K562 (cell line): Measurements from ENCODE around the gene CASKIN2. TPM values are rescaled to one million over a fixed set of nuclear protein-coding genes. Genes with fewer than 3 reads are reported as not detected.

Experiments used
- ATAC-seq: fragments of 200-7000 bp; cut with Tn5 transposase; 3 replicates; pipeline ENCODE4 v1.9.1; 2020; ENCODE audit warnings: moderate library complexity
- BruUV-seq: library from RNA; stranded (reverse); fragments of 400-500 nt; replicated peaks from 2 replicates; lab custom pipeline; 2021; lab: Mats Ljungman, UMichigan
- CTCF ChIA-PET: fragments of 300-600 bp; formaldehyde crosslinking; extraction: SDS; loops from one replicate; lab custom pipeline; 2021; ENCODE audit warnings: low intra/inter-chr PET ratio; lab: Yijun Ruan, JAX
- POLR2A ChIA-PET: fragments of 300-600, 350-650 bp; sonication (Branson Sonifier 250); formaldehyde crosslinking; extraction: SDS; loops from one replicate; lab custom pipeline; 2021; ENCODE audit warnings: antibody characterized with exemption, inconsistent platforms; lab: Yijun Ruan, JAX
- DNase-seq, 4 experiments: peaks; one replicate each; pipeline versions ENCODE4 v3.0.0 to v3.0.0-alpha.2; 2011 to 2018; ENCODE audit warnings: low spot score in 3 of 4, mixed read lengths in 3 of 4; ENCODE audit errors: extremely low read depth in 1 of 4
- FAIRE-seq: peaks from 2 replicates; lab custom pipeline; 2011; peaks lifted over from hg19 to GRCh38; lab: Jason Lieb, UNC
- H2AFZ ChIP-seq: 2 replicates; pipeline ENCODE4 v1.6.0; 2011; ENCODE audit warnings: low read depth, low read length, control low read depth, inconsistent platforms
- H3K27ac ChIP-seq: fragments of 200-600 bp; 3 replicates; pipeline ENCODE4 v1.8.0; 2011; ENCODE audit warnings: low read depth, mild to moderate bottlenecking, control low read depth, inconsistent platforms, low read length, moderate library complexity, mixed read lengths; ENCODE audit errors: extremely low read depth
- H3K27me3 ChIP-seq, 2 experiments: fragments of 300-600 bp in 1 of 2; 2 replicates in 1 of 2; 3 replicates in 1 of 2; pipeline versions ENCODE4 v1.6.0 to v1.8.0; 2011; ENCODE audit warnings: inconsistent platforms in 2 of 2, low read length in 2 of 2, mild to moderate bottlenecking in 1 of 2, mixed read lengths in 1 of 2, moderate library complexity in 1 of 2; ENCODE audit not compliant: control insufficient read depth in 2 of 2, insufficient read depth in 2 of 2
- H3K36me3 ChIP-seq: fragments of 300-600 bp; 3 replicates; pipeline ENCODE4 v1.8.0; 2011; ENCODE audit warnings: mild to moderate bottlenecking, low read length, inconsistent platforms; ENCODE audit not compliant: control insufficient read depth, insufficient read depth
- H3K4me1 ChIP-seq, 2 experiments: fragments of 200-600 bp in 1 of 2; replicated peaks in 1 of 2; 2 replicates in 1 of 2; 3 replicates in 1 of 2; pipeline versions ENCODE4 v1.5.1 to v1.8.0; 2011; ENCODE audit warnings: inconsistent platforms in 2 of 2, low read length in 2 of 2, mild to moderate bottlenecking in 1 of 2, mixed read lengths in 1 of 2, moderate library complexity in 1 of 2; ENCODE audit not compliant: control insufficient read depth in 2 of 2, insufficient read depth in 2 of 2
- H3K4me2 ChIP-seq: 2 replicates; pipeline ENCODE4 v1.6.1; 2011; ENCODE audit warnings: low read length, control low read depth, inconsistent platforms, mixed read lengths; ENCODE audit not compliant: insufficient read depth
- H3K4me3 ChIP-seq: fragments of 200-600 bp; sonication (generic), shearing (Covaris generic); 2 replicates; pipeline ENCODE4 v1.5.1; 2016; ENCODE audit warnings: control low read depth, inconsistent platforms
- H3K79me2 ChIP-seq: fragments of 200-600 bp; 3 replicates; pipeline ENCODE4 v1.8.0; 2011; ENCODE audit warnings: low read length, inconsistent platforms; ENCODE audit not compliant: control insufficient read depth, insufficient read depth
- H3K9ac ChIP-seq, 2 experiments: 2 replicates each; pipeline versions ENCODE4 v1.6.0 to v1.6.1; 2011; ENCODE audit warnings: low read depth in 2 of 2, low read length in 2 of 2, control low read depth in 1 of 2, inconsistent platforms in 1 of 2, mild to moderate bottlenecking in 1 of 2, mixed read lengths in 1 of 2; ENCODE audit not compliant: insufficient read depth in 1 of 2
- H3K9me1 ChIP-seq: one replicate; pipeline ENCODE4 v1.6.0; 2011; ENCODE audit warnings: inconsistent platforms, mild to moderate bottlenecking, low read length, moderate library complexity; ENCODE audit not compliant: control insufficient read depth, insufficient read depth
- H3K9me3 ChIP-seq: replicated peaks from 2 replicates; pipeline ENCODE4 v1.5.1; 2011; ENCODE audit warnings: low read depth, low read length, inconsistent platforms; ENCODE audit not compliant: control insufficient read depth, insufficient read depth
- H4K20me1 ChIP-seq: replicated peaks from 2 replicates; pipeline ENCODE4 v1.6.1; 2011; ENCODE audit warnings: low read length, inconsistent platforms, mixed read lengths; ENCODE audit not compliant: control insufficient read depth, insufficient read depth
- DDX20 ChIP-seq: fragments of 450-650 bp; IDR thresholded peaks from 2 replicates; pipeline ENCODE4 v1.6.1; 2016; ENCODE audit warnings: missing genetic modification characterization, low read depth, mild to moderate bottlenecking, missing compliant biosample characterization, moderate library complexity
- HDGF ChIP-seq: fragments of 450-650 bp; IDR thresholded peaks from 2 replicates; pipeline ENCODE4 v1.6.1; 2016
- NFXL1 ChIP-seq: fragments of 450-650 bp; formaldehyde crosslinking; IDR thresholded peaks from 2 replicates; pipeline ENCODE4 v1.4.0; 2021; ENCODE audit warnings: mild to moderate bottlenecking
- PRMT5 ChIP-seq: sonication (generic); formaldehyde crosslinking; IDR thresholded peaks from 2 replicates; pipeline ENCODE4 v1.5.0; 2020; ENCODE audit warnings: missing genetic modification reagents
- RBBP5 ChIP-seq: fragments of 200-600 bp; sonication (generic); IDR thresholded peaks from 2 replicates; pipeline ENCODE4 v1.6.1; 2012; ENCODE audit warnings: borderline replicate concordance, mild to moderate bottlenecking, low read length, control low read depth, inconsistent platforms; ENCODE audit not compliant: insufficient read depth, poor library complexity, severe bottlenecking
- RFX5 ChIP-seq: IDR thresholded peaks from 2 replicates; pipeline ENCODE4 v1.6.1; 2011; ENCODE audit warnings: low read depth, mild to moderate bottlenecking, improper control_type of control experiment, low read length
- U2AF1 ChIP-seq: fragments of 200-400 bp; formaldehyde crosslinking; optimal IDR thresholded peaks from 2 replicates; pipeline ENCODE3; 2017; ENCODE audit warnings: mild to moderate bottlenecking, low read depth, low read length, moderate library complexity
- ZFP1 ChIP-seq: fragments of 450-650 bp; formaldehyde crosslinking; IDR thresholded peaks from 2 replicates; pipeline ENCODE4 v1.4.0; 2020; ENCODE audit warnings: mild to moderate bottlenecking, mixed read lengths
- ZKSCAN8 ChIP-seq: fragments of 200-800 bp; sonication (Bioruptor generic); IDR thresholded peaks from 2 replicates; pipeline ENCODE4 v1.6.1; 2016; ENCODE audit warnings: missing genetic modification characterization, missing compliant biosample characterization
- ZNF695 ChIP-seq: fragments of 450-650 bp; formaldehyde crosslinking; IDR thresholded peaks from 2 replicates; pipeline ENCODE4 v1.4.0; 2020; ENCODE audit warnings: mild to moderate bottlenecking, moderate library complexity
- WGBS: fragments of 100-300 bp; shearing (Covaris generic); methylation state at CpG from one replicate; pipeline ENCODE4 v1.1.6; 2016; ENCODE audit warnings: low coverage, mixed read lengths; ENCODE audit not compliant: insufficient coverage; ENCODE audit errors: missing lambda C conversion rate; 5-methylcytosine and 5-hydroxymethylcytosine counted together
- in situ Hi-C: fragments of 300-500 bp; cut with MboI; formaldehyde crosslinking; loops from 4 replicates; pipeline ENCODE4 v1.15.0; 2018; ENCODE audit warnings: inconsistent platforms, mixed read lengths
- intact Hi-C: fragments of 100-400 bp; cut with micrococcal nuclease; formaldehyde crosslinking; loops from 2 replicates; pipeline ENCODE4 v1.14.2; 2022
- polyA plus RNA-seq, 8 experiments: library from polyadenylated mRNA; depleted of rRNA in 4 of 8; stranded (reverse) in 5 of 8; unstranded in 3 of 8; fragments of >200 nt; fragmentation: Nextera tagmentation in 2 of 8; fragmentation: Illumina TruSeq in 1 of 8; extraction: Ambion mirVana in 2 of 8; extraction: Trizol in 1 of 8; gene quantifications; 2 replicates each; pipeline versions ENCODE4 v1.2.1 to v1.2.3, GENCODE V29; 2011 to 2014; ENCODE audit warnings: inconsistent platforms in 1 of 8, missing spikeins in 1 of 8
- total RNA-seq, 7 experiments: library from RNA; depleted of rRNA in 6 of 7; stranded (reverse); fragments of >200 nt in 6 of 7; fragmentation: Illumina TruSeq in 2 of 7; extraction: Trizol in 2 of 7; gene quantifications; 2 replicates each; pipeline versions ENCODE4 v1.2.1 to v1.2.3, GENCODE V29; 2011 to 2021; ENCODE audit warnings: low replicate concordance in 1 of 7
- TF ChIP-seq, protein P1 (sequence below): fragments of 450-650 bp; IDR thresholded peaks from one replicate; pipeline ENCODE4 v1.6.1; 2018; ENCODE audit warnings: mild to moderate bottlenecking, moderate library complexity; ENCODE audit not compliant: partially characterized antibody
- TF ChIP-seq, protein P2 (sequence below): sonication (generic); formaldehyde crosslinking; IDR thresholded peaks from 2 replicates; pipeline ENCODE4 v1.8.1; 2023; ENCODE audit warnings: mild to moderate bottlenecking, missing genetic modification reagents
- TF ChIP-seq, protein P3 (sequence below): sonication (generic); formaldehyde crosslinking; IDR thresholded peaks from 2 replicates; pipeline ENCODE4 v1.8.0; 2023; ENCODE audit warnings: mild to moderate bottlenecking, missing genetic modification reagents
- TF ChIP-seq, protein P4 (sequence below): fragments of 250-450 bp; sonication (Bioruptor Pico); IDR thresholded peaks from 2 replicates; pipeline ENCODE4 v1.5.0; 2021; ENCODE audit warnings: mild to moderate bottlenecking, borderline replicate concordance

Gene CASKIN2
- total and polyA plus RNA-seq, 9 of the 15 experiments (the other 6 are each of a cell fraction or from before 2014, with no cell fraction given) = 0.01 to 12.2 (median 2.1) TPM

DNA sequence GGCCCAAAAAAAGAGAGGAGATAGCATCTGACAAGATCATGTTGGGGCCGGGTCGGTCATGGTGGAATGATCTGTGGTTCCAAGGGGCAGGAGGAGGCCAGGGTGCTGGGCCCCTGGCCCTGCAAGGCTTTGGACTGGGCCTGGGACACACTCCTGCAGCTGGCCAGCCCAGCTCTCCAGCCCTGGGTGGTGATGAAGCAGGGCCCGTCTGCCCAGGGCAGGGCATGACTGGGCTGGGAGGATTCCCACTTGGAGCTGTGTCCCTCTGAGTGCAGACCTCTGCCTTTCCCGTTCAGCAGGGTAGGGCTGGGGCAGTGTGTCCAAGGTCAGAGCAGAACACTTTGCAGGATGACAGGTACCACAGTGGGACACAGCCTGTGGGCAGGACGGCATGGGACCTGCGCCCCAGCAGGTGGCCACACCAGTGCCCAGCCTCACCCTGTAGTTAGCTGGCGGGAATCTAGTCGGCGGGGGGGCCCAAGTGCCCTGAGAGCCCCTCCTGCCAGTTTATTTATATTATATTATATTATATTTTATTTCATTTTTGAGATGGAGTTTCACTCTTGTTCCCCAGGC, 44.7 kb upstream of the CASKIN2 start:
- Histone ChIP-seq H3K27me3 (no peaks in the 10 kb centered on the region), H2AFZ (no peak overlapping the region), H3K4me3 (no peak overlapping the region), H4K20me1 (no peaks in the 10 kb centered on the region), H3K27ac (no peak overlapping the region), H3K79me2 (no peaks in the 10 kb centered on the region), H3K9me3 (no peaks in the 10 kb centered on the region), H3K36me3 (peaks cover 8% of the 10 kb centered on the region; the same call in 1 of the 3 replicates), H3K4me1 (peaks cover 20 to 48% of the 10 kb centered on the region in 2 experiments), H3K4me2 (no peak overlapping the region), H3K9me1 (peaks cover 3% of the 10 kb centered on the region), H3K9ac (peak overlapping the region in 1 of 2 experiments; percentile 45; a peak in 1 of 4 replicates)
- ATAC-seq (no peak), DNase-seq (no peak), FAIRE-seq (no peak)
- POLR2A ChIA-PET = no interaction called here
- intact Hi-C loops (no loop called here), in situ Hi-C loops (no loop called here)
- no TSS peak for BruUV-seq
- CTCF ChIA-PET = no interaction called here
- 72% methylated on average over 9 of the region's 9 CpGs for WGBS
- TF ChIP-seq ZFP1 (CRISPR knock-in tag) = no peak
- no peak for TF ChIP-seq ZKSCAN8
- TF ChIP-seq, protein P1, sequence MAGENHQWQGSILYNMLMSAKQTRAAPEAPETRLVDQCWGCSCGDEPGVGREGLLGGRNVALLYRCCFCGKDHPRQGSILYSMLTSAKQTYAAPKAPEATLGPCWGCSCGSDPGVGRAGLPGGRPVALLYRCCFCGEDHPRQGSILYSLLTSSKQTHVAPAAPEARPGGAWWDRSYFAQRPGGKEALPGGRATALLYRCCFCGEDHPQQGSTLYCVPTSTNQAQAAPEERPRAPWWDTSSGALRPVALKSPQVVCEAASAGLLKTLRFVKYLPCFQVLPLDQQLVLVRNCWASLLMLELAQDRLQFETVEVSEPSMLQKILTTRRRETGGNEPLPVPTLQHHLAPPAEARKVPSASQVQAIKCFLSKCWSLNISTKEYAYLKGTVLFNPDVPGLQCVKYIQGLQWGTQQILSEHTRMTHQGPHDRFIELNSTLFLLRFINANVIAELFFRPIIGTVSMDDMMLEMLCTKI = no peak
- no peak for TF ChIP-seq DDX20 (tag)
- no peak for TF ChIP-seq HDGF
- no peak for TF ChIP-seq NFXL1 (CRISPR knock-in tag)
- TF ChIP-seq, protein P2, sequence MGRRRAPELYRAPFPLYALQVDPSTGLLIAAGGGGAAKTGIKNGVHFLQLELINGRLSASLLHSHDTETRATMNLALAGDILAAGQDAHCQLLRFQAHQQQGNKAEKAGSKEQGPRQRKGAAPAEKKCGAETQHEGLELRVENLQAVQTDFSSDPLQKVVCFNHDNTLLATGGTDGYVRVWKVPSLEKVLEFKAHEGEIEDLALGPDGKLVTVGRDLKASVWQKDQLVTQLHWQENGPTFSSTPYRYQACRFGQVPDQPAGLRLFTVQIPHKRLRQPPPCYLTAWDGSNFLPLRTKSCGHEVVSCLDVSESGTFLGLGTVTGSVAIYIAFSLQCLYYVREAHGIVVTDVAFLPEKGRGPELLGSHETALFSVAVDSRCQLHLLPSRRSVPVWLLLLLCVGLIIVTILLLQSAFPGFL (CRISPR knock-in tag) = no peak
- no peak for TF ChIP-seq PRMT5 (CRISPR knock-in tag)
- TF ChIP-seq, protein P3, sequence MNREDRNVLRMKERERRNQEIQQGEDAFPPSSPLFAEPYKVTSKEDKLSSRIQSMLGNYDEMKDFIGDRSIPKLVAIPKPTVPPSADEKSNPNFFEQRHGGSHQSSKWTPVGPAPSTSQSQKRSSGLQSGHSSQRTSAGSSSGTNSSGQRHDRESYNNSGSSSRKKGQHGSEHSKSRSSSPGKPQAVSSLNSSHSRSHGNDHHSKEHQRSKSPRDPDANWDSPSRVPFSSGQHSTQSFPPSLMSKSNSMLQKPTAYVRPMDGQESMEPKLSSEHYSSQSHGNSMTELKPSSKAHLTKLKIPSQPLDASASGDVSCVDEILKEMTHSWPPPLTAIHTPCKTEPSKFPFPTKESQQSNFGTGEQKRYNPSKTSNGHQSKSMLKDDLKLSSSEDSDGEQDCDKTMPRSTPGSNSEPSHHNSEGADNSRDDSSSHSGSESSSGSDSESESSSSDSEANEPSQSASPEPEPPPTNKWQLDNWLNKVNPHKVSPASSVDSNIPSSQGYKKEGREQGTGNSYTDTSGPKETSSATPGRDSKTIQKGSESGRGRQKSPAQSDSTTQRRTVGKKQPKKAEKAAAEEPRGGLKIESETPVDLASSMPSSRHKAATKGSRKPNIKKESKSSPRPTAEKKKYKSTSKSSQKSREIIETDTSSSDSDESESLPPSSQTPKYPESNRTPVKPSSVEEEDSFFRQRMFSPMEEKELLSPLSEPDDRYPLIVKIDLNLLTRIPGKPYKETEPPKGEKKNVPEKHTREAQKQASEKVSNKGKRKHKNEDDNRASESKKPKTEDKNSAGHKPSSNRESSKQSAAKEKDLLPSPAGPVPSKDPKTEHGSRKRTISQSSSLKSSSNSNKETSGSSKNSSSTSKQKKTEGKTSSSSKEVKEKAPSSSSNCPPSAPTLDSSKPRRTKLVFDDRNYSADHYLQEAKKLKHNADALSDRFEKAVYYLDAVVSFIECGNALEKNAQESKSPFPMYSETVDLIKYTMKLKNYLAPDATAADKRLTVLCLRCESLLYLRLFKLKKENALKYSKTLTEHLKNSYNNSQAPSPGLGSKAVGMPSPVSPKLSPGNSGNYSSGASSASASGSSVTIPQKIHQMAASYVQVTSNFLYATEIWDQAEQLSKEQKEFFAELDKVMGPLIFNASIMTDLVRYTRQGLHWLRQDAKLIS = no peak
- no peak for TF ChIP-seq U2AF1
- TF ChIP-seq, protein P4, sequence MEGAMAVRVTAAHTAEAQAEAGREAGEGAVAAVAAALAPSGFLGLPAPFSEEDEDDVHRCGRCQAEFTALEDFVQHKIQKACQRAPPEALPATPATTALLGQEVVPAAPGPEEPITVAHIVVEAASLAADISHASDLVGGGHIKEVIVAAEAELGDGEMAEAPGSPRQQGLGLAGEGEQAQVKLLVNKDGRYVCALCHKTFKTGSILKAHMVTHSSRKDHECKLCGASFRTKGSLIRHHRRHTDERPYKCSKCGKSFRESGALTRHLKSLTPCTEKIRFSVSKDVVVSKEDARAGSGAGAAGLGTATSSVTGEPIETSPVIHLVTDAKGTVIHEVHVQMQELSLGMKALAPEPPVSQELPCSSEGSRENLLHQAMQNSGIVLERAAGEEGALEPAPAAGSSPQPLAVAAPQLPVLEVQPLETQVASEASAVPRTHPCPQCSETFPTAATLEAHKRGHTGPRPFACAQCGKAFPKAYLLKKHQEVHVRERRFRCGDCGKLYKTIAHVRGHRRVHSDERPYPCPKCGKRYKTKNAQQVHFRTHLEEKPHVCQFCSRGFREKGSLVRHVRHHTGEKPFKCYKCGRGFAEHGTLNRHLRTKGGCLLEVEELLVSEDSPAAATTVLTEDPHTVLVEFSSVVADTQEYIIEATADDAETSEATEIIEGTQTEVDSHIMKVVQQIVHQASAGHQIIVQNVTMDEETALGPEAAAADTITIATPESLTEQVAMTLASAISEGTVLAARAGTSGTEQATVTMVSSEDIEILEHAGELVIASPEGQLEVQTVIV (CRISPR knock-in tag) = no peak
- TF ChIP-seq ZNF695 (CRISPR knock-in tag) = no peak
- no peak for TF ChIP-seq RBBP5
- no peak for TF ChIP-seq RFX5
